Heart right ventricle (tissue), 16 donors: ENCODE measurements around the gene CD300C. TPM values are rescaled to one million over a fixed set of nuclear protein-coding genes. Genes with fewer than 3 reads are reported as not detected.

ENCODE experiments used
- ATAC-seq, 8 donors: fragments of 200-7000 bp; cut with Tn5 transposase; one replicate each; pipeline ENCODE4 v1.9.1; 2020; ENCODE audit warnings: mild to moderate bottlenecking in 8 of 8, moderate library complexity in 8 of 8, moderate number of reproducible peaks in 1 of 8
- DNase-seq, 2 donors: peaks; one replicate each; pipeline ENCODE4 v3.0.0-alpha.2; 2020
- H3K27ac ChIP-seq, 10 donors: fragments of 200-600 bp; sonication (generic) in 2 of 10; one replicate each; pipeline versions ENCODE4 v1.5.0 to v1.8.0; 2020 to 2022; ENCODE audit warnings: mild to moderate bottlenecking in 3 of 10
- H3K27me3 ChIP-seq, 7 donors: fragments of 200-600 bp; one replicate each; pipeline ENCODE4 v1.8.0; 2021 to 2022; ENCODE audit warnings: mild to moderate bottlenecking in 2 of 7
- H3K36me3 ChIP-seq, 9 donors: fragments of 200-600 bp; sonication (generic) in 1 of 9; one replicate each; pipeline versions ENCODE4 v1.5.0 to v1.8.0; 2020 to 2022; ENCODE audit warnings: mild to moderate bottlenecking in 2 of 9
- H3K4me1 ChIP-seq, 9 donors: fragments of 200-600 bp; sonication (generic) in 1 of 9; one replicate each; pipeline versions ENCODE4 v1.5.0 to v1.8.0; 2020 to 2022; ENCODE audit warnings: mild to moderate bottlenecking in 4 of 9
- H3K4me3 ChIP-seq, 10 donors: fragments of 200-600 bp; sonication (generic) in 2 of 10; one replicate each; pipeline versions ENCODE4 v1.5.0 to v1.8.0; 2020 to 2022; ENCODE audit warnings: mild to moderate bottlenecking in 7 of 10, moderate library complexity in 2 of 10
- H3K9me3 ChIP-seq, 11 donors: fragments of 200-600 bp in 10 of 11; sonication (generic) in 2 of 11; one replicate each; pipeline versions ENCODE4 v1.5.0 to v1.8.0; 2013 to 2022; ENCODE audit warnings: mild to moderate bottlenecking in 2 of 11, control low read depth in 1 of 11, moderate library complexity in 1 of 11
- WGBS, 2 donors: extraction: QIAGEN DNeasy Blood & Tissue Kit; methylation state at CpG; one replicate each; pipeline ENCODE4 v1.1.7; 2013; ENCODE audit warnings: inconsistent platforms in 1 of 2; 5-methylcytosine and 5-hydroxymethylcytosine counted together
- intact Hi-C, 10 donors: fragments of 100-400 bp; cut with DNase I; formaldehyde crosslinking; loops; one replicate each; pipeline versions ENCODE4 v1.11.1 to v1.14.2; 2022
- long read RNA-seq, 3 donors: library from polyadenylated mRNA; unstranded; transcript quantifications; one replicate each; pipeline ENCODE4 v2.0.0, GENCODE V29; 2020 to 2021
- polyA plus RNA-seq, 2 donors: library from polyadenylated mRNA; stranded (reverse); fragments of 200-250 nt; gene quantifications; one replicate each; pipeline ENCODE4 v1.2.3, GENCODE V29; 2013
- total RNA-seq, 10 donors: library from RNA; stranded (reverse); fragmentation: NEBNext Ultra II Directional in 3 of 10; extraction: Animal tissue kit (Norgen Biotek cat#: 25700) in 3 of 10; gene quantifications; one replicate each; pipeline versions ENCODE4 v1.2.1 to v1.2.4, GENCODE V29; 2021 to 2023
- TF ChIP-seq, protein P1 (sequence below), 9 donors: fragments of 200-600 bp; sonication (generic) in 2 of 9; IDR thresholded peaks; one replicate each; pipeline versions ENCODE4 v1.5.0 to v1.8.0; 2021 to 2022; ENCODE audit warnings: antibody characterized with exemption in 9 of 9, mild to moderate bottlenecking in 5 of 9, moderate library complexity in 1 of 9
- donor health status: Arrhythmogenic right ventricular cardiomyopathy.
- donor health status: ischemic (EF 13 %, LVEDD 7.1; RV severe dilation, severe dysfunction).
- donor health status: healthy with polysubstance abuse.
- donor health status: DM: no; HTN: yes; CAD: no.
- donor health status: DM: no; HTN: no; CAD: no.
- donor health status: ischemic (EF 25% LVEDD 6.9; RV normal size, moderate dysfunction).
- donor health status: ischemic (EF 25% LVEDD 5.7; RV mildly dilated, moderate dysfunction).
- donor health status: healthy.
- donor health status: DM: yes; HTN: yes; CAD: no.
- donor health status: Ischemic cardiomyopathy.
- donor health status: ischemic (EF 35%, LVEDD 5.7; RV mildly dilated, moderate dysfunction).
- donor health status: nonischemic (EF 11% LVEDD 7.7; RV severe dilation, severe dysfunction).
- donor health status: DM: yes; HTN: yes; CAD: no.
- donor health status: PGD.
- donor health status: ischemic (EF 29% LVEDD 5.4; RV normal size, mild dysfunction).
- donor health status: nonischemic (EF 23%, LVEDD 6.1; RV moderate dilation, normal function).

The CD300C gene
- 1 to 10 TPM in 1 of 10 donors, under 1 TPM in 9; 0.21 to 3.2 (median 0.55) TPM for total RNA-seq
- under 1 TPM; 0.22 to 0.65 TPM for polyA plus RNA-seq
- long read RNA-seq, donor 1, partial matches to known transcripts = 0 of 2 reads
- long read RNA-seq, donor 1, other reads (novel, unspliced or antisense) = 0 of 2 reads
- long read RNA-seq, donor 2 = 0 reads
- long read RNA-seq, donor 3 = 0 reads

DNA sequence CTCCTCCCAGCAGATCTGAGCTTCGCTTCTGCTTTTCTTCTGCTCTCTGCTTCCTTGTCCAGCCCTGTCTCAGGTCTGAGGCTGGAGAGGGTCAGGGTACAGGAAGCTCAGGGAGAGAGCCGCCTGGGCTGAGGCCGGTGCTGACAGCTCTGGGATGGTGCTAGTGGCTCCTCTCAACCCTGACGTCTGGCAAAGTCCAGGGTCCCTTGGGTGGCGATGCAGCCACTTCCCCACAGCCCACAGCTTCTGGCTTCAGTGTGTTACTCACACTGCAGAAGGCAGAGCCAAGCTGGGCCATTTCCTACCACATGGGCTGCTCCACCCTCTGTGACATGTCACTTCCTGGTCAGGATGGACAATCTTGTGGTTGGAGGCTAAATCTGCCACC lies at the start of gene CD300C:
CD300C (minus strand) TSS at position 273 of the 388 bp plus-strand sequence. CDS start 333 bp downstream, outside the sequence.
- DNase-seq (no peak), ATAC-seq (peak in 7 of 8 donors; percentile 43 to 68 (median 56))
- 33 to 46% methylated on average over 5 of the region's 5 CpGs for WGBS, 2 donors
- H3K9me3 ChIP-seq = no peaks in the 10 kb centered on the region
- intact Hi-C loops = no loop called here
- H3K27ac ChIP-seq = peak within 1 kb of the TSS in 2 of 10 donors; percentile 31 to 85
- TF ChIP-seq, protein P1, sequence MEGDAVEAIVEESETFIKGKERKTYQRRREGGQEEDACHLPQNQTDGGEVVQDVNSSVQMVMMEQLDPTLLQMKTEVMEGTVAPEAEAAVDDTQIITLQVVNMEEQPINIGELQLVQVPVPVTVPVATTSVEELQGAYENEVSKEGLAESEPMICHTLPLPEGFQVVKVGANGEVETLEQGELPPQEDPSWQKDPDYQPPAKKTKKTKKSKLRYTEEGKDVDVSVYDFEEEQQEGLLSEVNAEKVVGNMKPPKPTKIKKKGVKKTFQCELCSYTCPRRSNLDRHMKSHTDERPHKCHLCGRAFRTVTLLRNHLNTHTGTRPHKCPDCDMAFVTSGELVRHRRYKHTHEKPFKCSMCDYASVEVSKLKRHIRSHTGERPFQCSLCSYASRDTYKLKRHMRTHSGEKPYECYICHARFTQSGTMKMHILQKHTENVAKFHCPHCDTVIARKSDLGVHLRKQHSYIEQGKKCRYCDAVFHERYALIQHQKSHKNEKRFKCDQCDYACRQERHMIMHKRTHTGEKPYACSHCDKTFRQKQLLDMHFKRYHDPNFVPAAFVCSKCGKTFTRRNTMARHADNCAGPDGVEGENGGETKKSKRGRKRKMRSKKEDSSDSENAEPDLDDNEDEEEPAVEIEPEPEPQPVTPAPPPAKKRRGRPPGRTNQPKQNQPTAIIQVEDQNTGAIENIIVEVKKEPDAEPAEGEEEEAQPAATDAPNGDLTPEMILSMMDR (IDR thresholded peaks at IDR 0.05) = no peak
- peak within 1 kb of the TSS in 3 of 10 donors; percentile 14 to 44 (median 22) for H3K4me3 ChIP-seq
- no peaks in the 10 kb centered on the region for H3K4me1 ChIP-seq
- no peaks in the 10 kb centered on the region for H3K36me3 ChIP-seq
- peaks cover 0 to 23% (median 8%) of the 10 kb centered on the region in 7 donors for H3K27me3 ChIP-seq

DNA sequence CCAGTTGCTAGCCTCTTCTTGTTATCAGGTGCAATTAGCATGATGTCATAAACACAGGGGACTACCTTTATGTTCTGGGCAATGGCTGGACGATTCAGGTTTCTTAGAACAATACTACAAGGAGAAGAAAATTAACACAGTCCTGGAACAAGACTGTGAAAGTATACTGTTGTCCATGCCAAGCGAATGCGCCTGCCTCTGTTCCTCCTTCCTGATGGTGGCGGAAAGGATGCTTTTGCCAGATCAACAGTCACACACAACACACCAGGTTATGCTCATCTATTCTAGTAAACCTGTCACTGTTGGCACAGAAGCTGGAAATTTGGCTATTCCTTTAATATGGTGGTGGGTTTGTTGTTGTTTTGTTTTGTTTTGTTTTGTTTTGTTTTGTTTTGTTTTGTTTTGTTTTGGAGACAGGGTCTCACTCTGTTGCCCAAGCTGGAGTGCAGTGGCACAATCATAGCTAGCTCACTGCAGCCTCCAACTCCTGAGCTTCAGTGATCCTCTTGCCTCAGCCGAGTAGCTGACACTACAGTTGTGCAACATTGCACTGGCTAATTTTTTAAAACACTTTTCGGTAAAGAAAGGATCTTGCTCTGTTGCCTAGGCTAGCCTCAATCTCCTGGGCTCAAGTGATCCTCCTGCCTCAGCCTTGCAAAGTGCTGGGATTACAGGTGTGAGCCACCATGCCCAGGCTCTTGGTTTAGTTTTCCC lies 49.3 kb upstream of the CD300C start:
- Histone ChIP-seq H3K4me3 (no peak overlapping the region), H3K4me1 (peaks cover 0 to 27% (median 0%) of the 10 kb centered on the region in 9 donors), H3K27ac (no peak overlapping the region), H3K36me3 (no peaks in the 10 kb centered on the region), H3K27me3 (peaks cover 0 to 53% (median 33%) of the 10 kb centered on the region in 7 donors), H3K9me3 (no peaks in the 10 kb centered on the region)
- DNase-seq = no peak
- intact Hi-C loops = no loop called here
- WGBS, 2 donors = 62 to 70% methylated on average over 6 of the region's 6 CpGs
- ATAC-seq = no peak
- TF ChIP-seq, protein P1 (IDR thresholded peaks at IDR 0.05) = no peak

DNA sequence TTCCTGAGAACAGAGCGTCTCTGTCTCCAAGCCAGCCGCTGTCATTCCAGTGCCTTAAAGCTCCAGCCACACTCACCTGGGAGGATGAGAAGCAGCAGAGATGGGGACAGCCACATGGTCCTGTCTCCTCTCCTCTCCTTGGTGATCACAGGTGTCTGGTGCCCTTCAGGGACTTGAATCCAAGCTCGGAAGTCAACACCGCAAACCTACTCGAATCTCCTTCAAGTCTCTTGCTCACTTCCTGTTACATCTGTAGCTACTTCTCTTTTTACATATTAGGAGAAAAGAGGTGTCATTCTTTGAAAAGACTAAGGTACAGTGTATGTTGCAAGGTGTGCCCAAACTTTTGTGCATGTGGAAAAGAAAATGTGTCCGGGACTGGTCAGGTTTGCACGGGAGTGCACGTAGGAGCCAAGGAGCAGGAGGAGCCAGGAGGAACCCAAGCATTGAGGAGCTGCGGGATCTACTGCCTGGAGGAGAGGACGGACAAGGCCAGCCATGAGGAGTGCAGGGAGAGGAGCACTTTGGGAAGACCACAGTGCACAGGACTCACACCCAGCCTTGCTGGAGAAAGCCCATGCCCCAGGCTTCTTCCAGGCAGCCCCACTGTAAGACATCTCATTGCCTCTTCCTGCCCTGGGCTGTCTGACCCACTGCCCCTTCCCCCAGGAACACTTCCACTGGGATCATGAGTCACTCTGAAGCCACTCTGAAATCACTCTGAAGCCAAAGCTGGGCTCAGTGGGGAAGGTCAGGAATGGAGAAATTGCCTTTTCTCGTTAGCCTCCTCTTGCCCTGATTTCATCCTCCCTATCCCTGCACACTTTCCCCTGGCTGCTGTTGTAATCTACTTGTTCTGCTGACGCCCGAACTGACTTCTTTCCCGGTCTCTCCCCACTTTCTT lies 46.4 kb upstream of the CD300C start, which contains the start of gene CD300LD:
CD300LD (minus strand) TSS at position 197 of the 904 bp plus-strand sequence; CDS start at position 116, 81 bp downstream.
- intact Hi-C loops = no loop called here
- Histone ChIP-seq H3K4me1 (peaks cover 0 to 10% (median 0%) of the 10 kb centered on the region in 9 donors), H3K9me3 (peaks cover 0 to 5% (median 0%) of the 10 kb centered on the region in 11 donors), H3K4me3 (no peak within 1 kb of the TSS), H3K27me3 (peaks cover 0 to 41% (median 26%) of the 10 kb centered on the region in 7 donors), H3K27ac (no peak within 1 kb of the TSS), H3K36me3 (no peaks in the 10 kb centered on the region)
- 72 to 77% methylated on average over 14 of the region's 14 CpGs for WGBS, 2 donors
- ATAC-seq (peak in 1 of 8 donors; percentile 41), DNase-seq (no peak)
- TF ChIP-seq, protein P1 (IDR thresholded peaks at IDR 0.05) = no peak

DNA sequence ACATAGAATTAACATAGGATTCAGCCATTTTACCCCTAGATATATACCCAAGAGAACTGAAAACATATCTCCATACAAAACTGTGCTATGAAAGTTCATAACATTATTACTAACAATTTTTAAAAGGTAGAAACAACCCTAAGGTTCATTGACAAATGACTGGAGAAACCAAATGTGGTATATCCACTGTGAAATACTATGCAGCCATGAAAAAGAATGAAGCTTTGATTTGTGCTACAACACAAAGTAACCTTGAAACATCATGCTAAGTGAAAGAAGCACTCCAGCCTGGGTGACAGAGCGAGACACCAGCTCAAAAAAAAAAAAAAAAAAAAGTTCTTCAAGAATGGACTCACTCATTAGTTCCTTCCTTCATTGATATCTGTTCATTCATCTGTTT lies 45.6 kb upstream of the CD300C start:
- H3K27me3 ChIP-seq = peaks cover 0 to 36% (median 31%) of the 10 kb centered on the region in 7 donors
- DNase-seq (no peak), ATAC-seq (no peak)
- H3K9me3 ChIP-seq = peaks cover 0 to 5% (median 0%) of the 10 kb centered on the region in 11 donors
- H3K36me3 ChIP-seq = no peaks in the 10 kb centered on the region
- TF ChIP-seq, protein P1 (IDR thresholded peaks at IDR 0.05) = no peak
- WGBS, 2 donors = 68 to 70% methylated on average over 1 of the region's 1 CpG
- intact Hi-C loops = no loop called here
- H3K27ac ChIP-seq = no peak overlapping the region
- H3K4me1 ChIP-seq = peaks cover 0 to 10% (median 0%) of the 10 kb centered on the region in 9 donors
- no peak overlapping the region for H3K4me3 ChIP-seq
